Left lung (tissue), 10 donors: ENCODE data around the gene UQCC5. TPM values are rescaled to one million over a fixed set of nuclear protein-coding genes. Genes with fewer than 3 reads are reported as not detected.
A peak's percentile ranks its signal among the peaks of the same experiment; 100 is the strongest.

ENCODE experiments used
- ATAC-seq: fragments of 200-7000 bp; cut with Tn5 transposase; one replicate; pipeline ENCODE4 v1.9.1; 2020; ENCODE audit warnings: moderate library complexity
- DNase-seq, 4 donors: peaks; one replicate each; pipeline ENCODE4 v3.0.0-alpha.2; 2013 to 2020
- H3K27ac ChIP-seq, 2 donors: fragments of 200-600 bp; sonication (generic) in 1 of 2; one replicate each; pipeline versions ENCODE4 v1.5.0 to v1.8.0; 2020 to 2021
- H3K27me3 ChIP-seq, 2 donors: fragments of 200-600 bp; sonication (generic) in 1 of 2; one replicate each; pipeline versions ENCODE4 v1.5.0 to v1.8.0; 2020 to 2021
- H3K36me3 ChIP-seq, 2 donors: fragments of 200-600 bp; sonication (generic) in 1 of 2; one replicate each; pipeline versions ENCODE4 v1.5.0 to v1.8.0; 2020 to 2021
- H3K4me1 ChIP-seq, 2 donors: fragments of 200-600 bp; one replicate each; pipeline ENCODE4 v1.8.0; 2021
- H3K4me3 ChIP-seq, 2 donors: fragments of 200-600 bp; sonication (generic) in 1 of 2; one replicate each; pipeline versions ENCODE4 v1.5.0 to v1.8.0; 2020 to 2021; ENCODE audit warnings: mild to moderate bottlenecking in 1 of 2
- H3K9me3 ChIP-seq, 2 donors: fragments of 200-600 bp; sonication (generic) in 1 of 2; one replicate each; pipeline versions ENCODE4 v1.5.0 to v1.8.0; 2020 to 2021
- intact Hi-C, 2 donors: fragments of 100-400 bp; cut with DNase I; formaldehyde crosslinking; loops; one replicate each; pipeline versions ENCODE4 v1.11.2 to v1.14.2; 2022
- polyA plus RNA-seq, 6 donors: library from polyadenylated mRNA; unstranded; fragments of 120-200 nt; gene quantifications; one replicate each; pipeline ENCODE4 v1.2.1, GENCODE V29; 2013; ENCODE audit not compliant: insufficient read length in 6 of 6
- total RNA-seq, 2 donors: library from RNA; stranded (reverse); fragmentation: NEBNext Ultra II Directional; extraction: Animal tissue kit (Norgen Biotek cat#: 25700); gene quantifications; one replicate each; pipeline ENCODE4 v1.2.1, GENCODE V29; 2021
- TF ChIP-seq, protein P1 (sequence below), 2 donors: fragments of 200-600 bp; sonication (generic) in 1 of 2; IDR thresholded peaks; one replicate each; pipeline versions ENCODE4 v1.5.0 to v1.8.0; 2021; ENCODE audit warnings: antibody characterized with exemption in 2 of 2
- donor health status: DM: no; HTN: yes; CAD: no.
- donor health status: DM: no; HTN: no; CAD: no.

The UQCC5 gene
- total and polyA plus RNA-seq, 8 donors = 9.6 to 20.4 (median 17.2) TPM

DNA sequence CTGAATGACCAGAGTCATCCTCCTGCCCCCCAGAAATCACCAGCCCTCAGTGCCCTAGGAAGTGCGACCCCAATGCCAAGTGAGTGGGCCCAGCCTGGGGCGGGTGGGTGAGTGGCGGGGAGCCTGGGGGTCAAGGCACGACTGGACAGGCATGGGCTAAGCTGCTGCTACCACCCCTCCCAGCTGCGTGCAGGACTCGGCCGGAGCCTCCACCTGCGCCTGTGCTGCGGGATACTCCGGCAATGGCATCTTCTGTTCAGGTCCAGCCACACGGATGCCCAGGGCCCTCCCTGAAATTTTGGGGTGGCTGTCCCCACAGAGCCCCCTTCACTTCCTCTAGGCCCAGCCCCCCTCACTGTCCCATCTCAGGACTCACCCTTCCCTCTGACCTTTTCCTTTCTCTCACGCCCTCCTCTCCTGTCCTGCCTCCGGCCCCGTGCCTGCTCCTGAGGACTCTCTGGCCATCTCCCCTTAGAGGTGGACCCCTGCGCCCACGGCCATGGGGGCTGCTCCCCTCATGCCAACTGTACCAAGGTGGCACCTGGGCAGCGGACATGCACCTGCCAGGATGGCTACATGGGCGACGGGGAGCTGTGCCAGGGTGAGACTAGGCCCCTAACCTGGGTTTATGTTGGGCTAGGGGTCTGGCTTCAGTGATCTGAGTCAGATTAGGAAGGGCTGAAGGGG, 19.8 kb upstream of the UQCC5 start:
- ATAC-seq (no peak), DNase-seq (peak in 1 of 4 donors; percentile 78)
- TF ChIP-seq, protein P1, sequence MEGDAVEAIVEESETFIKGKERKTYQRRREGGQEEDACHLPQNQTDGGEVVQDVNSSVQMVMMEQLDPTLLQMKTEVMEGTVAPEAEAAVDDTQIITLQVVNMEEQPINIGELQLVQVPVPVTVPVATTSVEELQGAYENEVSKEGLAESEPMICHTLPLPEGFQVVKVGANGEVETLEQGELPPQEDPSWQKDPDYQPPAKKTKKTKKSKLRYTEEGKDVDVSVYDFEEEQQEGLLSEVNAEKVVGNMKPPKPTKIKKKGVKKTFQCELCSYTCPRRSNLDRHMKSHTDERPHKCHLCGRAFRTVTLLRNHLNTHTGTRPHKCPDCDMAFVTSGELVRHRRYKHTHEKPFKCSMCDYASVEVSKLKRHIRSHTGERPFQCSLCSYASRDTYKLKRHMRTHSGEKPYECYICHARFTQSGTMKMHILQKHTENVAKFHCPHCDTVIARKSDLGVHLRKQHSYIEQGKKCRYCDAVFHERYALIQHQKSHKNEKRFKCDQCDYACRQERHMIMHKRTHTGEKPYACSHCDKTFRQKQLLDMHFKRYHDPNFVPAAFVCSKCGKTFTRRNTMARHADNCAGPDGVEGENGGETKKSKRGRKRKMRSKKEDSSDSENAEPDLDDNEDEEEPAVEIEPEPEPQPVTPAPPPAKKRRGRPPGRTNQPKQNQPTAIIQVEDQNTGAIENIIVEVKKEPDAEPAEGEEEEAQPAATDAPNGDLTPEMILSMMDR (IDR thresholded peaks at IDR 0.05) = no peak
- H3K9me3 ChIP-seq = no peaks in the 10 kb centered on the region
- H3K27me3 ChIP-seq = no peaks in the 10 kb centered on the region
- intact Hi-C loops = no loop called here
- H3K27ac ChIP-seq = no peak overlapping the region
- H3K36me3 ChIP-seq = peaks cover 0 to 99% of the 10 kb centered on the region in 2 donors
- H3K4me1 ChIP-seq = no peaks in the 10 kb centered on the region
- H3K4me3 ChIP-seq = no peak overlapping the region

- no peaks in the 10 kb centered on the region for H3K27me3 ChIP-seq
- no peak overlapping the region for H3K27ac ChIP-seq
- H3K9me3 ChIP-seq = no peaks in the 10 kb centered on the region
- peaks cover 0 to 100% of the 10 kb centered on the region in 2 donors for H3K36me3 ChIP-seq
- peak overlapping the region in 1 of 2 donors; percentile 11 for H3K4me3 ChIP-seq
- ATAC-seq (no peak), DNase-seq (peak in 1 of 4 donors; percentile 67)
- H3K4me1 ChIP-seq = no peaks in the 10 kb centered on the region
- TF ChIP-seq, protein P1 (IDR thresholded peaks at IDR 0.05) = no peak
- intact Hi-C loops = no loop called here
These were observed 18.3 kb upstream of the UQCC5 start for GRCh38 chr3:52517796-52518722.

DNA sequence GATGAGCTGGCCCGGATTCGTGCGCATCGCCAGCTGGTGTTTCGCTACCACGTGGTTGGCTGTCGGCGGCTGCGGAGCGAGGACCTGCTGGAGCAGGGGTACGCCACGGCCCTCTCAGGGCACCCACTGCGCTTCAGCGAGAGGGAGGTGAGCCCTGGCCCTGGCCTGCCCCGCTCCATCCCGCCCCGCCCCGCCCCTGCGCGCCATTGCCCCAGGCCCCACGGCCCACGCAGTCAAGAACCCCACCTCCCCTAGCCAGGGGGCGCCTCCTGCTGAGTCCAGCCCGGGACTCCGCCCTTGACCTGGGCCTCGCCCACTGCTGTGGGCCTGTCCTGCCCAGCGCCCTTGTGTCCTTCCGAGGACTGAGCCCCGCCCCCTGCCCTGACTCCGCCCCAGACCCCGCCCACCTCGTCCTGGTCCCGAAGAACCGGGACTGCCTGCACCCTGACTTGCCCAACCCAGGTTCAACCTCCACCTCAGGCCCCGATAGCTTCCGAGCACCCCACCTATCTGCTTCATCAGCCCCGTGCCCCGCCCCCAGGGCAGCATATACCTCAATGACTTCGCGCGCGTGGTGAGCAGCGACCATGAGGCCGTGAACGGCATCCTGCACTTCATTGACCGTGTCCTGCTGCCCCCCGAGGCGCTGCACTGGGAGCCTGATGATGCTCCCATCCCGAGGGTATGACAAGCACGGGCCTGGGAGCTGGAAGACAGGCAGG, 17.5 kb upstream of the UQCC5 start:
- peaks cover 0 to 100% of the 10 kb centered on the region in 2 donors for H3K36me3 ChIP-seq

GRCh38 chr3:52519445-52520140, 16.8 kb upstream of the UQCC5 start:
- no peak overlapping the region for H3K4me3 ChIP-seq
- TF ChIP-seq, protein P1 (IDR thresholded peaks at IDR 0.05) = no peak
- H3K36me3 ChIP-seq = peaks cover 0 to 100% of the 10 kb centered on the region in 2 donors
- no peaks in the 10 kb centered on the region for H3K27me3 ChIP-seq
- peaks cover 2 to 4% of the 10 kb centered on the region in 2 donors for H3K4me1 ChIP-seq
- no peaks in the 10 kb centered on the region for H3K9me3 ChIP-seq
- DNase-seq (peak in 1 of 4 donors; percentile 75), ATAC-seq (no peak)
- no peak overlapping the region for H3K27ac ChIP-seq
- intact Hi-C loops = no loop called here

More for the DNA sequence above, 17.5 kb upstream of the UQCC5 start:
- ATAC-seq (peak; percentile 53), DNase-seq (peak in 1 of 4 donors; percentile 81)
- H3K27me3 ChIP-seq = no peaks in the 10 kb centered on the region
- intact Hi-C loops = no loop called here
- H3K4me3 ChIP-seq = peak overlapping the region in 1 of 2 donors; percentile 11
- no peaks in the 10 kb centered on the region for H3K4me1 ChIP-seq
- no peaks in the 10 kb centered on the region for H3K9me3 ChIP-seq
- TF ChIP-seq, protein P1 (IDR thresholded peaks at IDR 0.05) = no peak
- H3K27ac ChIP-seq = no peak overlapping the region
